Activated effector memory CD4-positive, alpha-beta T cell treated with Interleukin-2 at 50 U/mL for 16 hours (primary cell): Measurements from ENCODE around the gene PSG6.
"Not testable (repeated sequence)": the region's sequence is repeated elsewhere in the genome, so short reads cannot be mapped to it uniquely, and the experiment has no call there.

Source experiments
- DNase-seq: peaks from one replicate; pipeline ENCODE4 v3.0.0-alpha.2; 2020

Gene PSG6

GRCh38 chr19:42917634-42918033, at the start of gene PSG6:
TSS of gene PSG6 (minus strand) at chr19:42917894. CDS start at chr19:42917792, 102 bp downstream.
- DNase-seq, result not testable (repeated sequence)

DNA sequence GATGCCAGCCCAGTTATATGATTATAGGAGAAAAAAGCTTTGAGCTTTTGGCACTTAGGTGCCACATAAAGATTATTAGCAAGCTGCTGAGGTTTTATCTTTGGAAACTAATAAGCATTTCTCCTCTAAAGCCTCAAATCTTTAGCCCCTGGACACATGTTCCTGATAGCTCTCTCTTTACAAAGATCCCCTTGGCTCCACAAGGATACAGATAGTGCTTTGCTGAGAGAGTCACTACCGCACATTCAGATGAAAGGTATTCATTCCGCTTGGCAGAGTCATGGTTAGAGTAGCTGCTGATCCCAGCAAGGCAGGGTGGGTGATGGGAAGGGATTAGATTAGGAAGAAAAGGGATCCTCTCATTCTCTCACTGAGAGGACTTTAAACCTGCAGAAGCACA, 47.5 kb upstream of the PSG6 start:
- no peak for DNase-seq

DNA sequence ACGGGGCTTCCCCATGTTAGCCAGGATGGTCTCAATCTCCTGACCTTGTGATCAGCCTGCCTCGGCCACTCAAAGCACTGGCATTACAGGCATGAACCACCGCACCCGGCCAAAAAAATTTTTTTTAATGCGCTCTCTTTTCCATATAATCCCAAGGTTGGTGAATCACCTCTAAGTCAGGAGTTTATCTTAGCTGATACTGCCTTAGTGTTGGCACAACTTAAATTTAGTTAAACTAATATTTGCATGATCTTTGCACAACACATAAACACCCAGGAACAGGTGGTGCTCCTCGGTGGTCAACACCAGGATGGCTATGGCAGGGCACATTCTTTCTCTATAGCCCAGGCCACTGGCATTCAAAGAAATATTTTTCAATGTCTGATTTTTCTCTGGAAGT, 43.4 kb upstream of the PSG6 start:
- DNase-seq, result no peak

DNA sequence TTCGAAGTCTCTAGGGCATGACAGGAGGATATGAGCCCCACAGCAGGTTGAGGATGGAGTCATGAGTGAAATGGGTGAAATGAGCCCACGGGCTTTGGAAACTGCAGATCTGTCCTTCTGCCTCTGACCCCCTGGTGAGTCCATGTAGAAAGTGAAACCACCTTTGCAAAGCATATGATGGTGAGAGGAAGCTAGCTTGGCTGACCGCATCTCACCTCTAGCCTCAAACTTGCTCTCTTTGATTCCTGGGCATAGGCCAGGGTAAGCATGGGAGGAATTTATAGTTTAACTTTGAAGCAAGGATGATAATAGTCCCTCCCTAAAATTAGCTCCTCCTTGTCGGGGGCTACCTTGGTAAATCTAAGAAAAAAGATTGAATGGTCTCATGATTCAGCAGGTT, 34.4 kb upstream of the PSG6 start:
- not testable (repeated sequence) for DNase-seq

GRCh38 chr19:42951476-42951875, 33.8 kb upstream of the PSG6 start:
- DNase-seq, result not testable (repeated sequence)

DNA sequence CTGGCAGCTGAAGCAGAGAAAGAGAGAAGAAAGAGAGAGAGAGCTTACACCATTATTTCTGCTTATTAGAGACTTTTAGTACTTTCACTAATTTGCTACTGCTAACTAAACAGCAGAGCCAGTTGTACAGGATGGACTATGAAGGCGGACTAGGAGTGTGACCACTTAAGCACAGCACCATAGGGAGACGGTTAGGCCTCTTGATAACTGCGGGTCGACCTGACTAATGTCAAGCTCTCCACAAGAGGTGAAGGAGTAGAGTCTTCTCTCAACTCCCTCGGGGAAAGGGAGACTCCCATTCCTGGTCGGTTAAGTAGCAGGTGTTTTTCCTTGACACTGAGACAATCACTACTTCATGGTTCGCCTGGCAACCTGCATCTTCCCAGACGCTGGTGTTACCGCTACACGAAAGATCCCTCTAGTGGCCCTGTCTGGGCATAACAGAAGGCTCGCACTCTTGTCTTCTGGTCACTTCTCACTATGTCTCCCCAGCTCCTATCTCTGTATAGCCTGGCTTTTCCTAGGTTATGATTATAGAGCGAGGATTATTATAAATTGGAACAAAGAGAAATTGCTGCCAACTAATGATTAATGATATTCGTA, 24.6 kb upstream of the PSG6 start:
- no peak for DNase-seq

- not testable (repeated sequence) for DNase-seq
Measured at GRCh38 chr19:42937107-42937506, 19.4 kb upstream of the PSG6 start, which contains the start of gene PSG7. TSS of gene PSG7 (minus strand) at chr19:42937207. CDS start at chr19:42937076, 131 bp downstream.

GRCh38 chr19:42934726-42935125, 17.0 kb upstream of the PSG6 start:
- DNase-seq, result not testable (repeated sequence)

GRCh38 chr19:42934183-42934582, 16.5 kb upstream of the PSG6 start:
- not testable (repeated sequence) for DNase-seq

DNA sequence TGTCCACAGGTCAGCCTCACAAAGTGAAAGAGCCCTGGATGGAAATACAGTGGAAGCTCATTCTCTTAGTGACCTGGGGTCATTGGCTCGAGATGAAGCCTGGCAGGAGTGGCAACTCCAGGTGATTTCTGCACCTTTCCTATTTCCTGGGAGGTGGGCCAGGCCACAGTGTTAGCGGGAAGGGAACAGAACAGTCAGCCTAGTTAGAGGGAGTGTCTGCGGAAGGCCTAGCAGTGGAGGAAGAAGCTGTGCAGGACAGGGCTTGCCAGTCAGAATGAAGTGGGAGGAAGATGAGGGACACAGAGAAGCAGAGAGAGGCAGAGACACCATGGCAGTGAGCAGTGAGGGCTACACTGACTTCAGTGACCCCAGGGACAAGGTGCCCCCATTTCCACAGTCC, 15.7 kb upstream of the PSG6 start:
- not testable (repeated sequence) for DNase-seq

- DNase-seq, result not testable (repeated sequence)
Measured at GRCh38 chr19:42932485-42933101, 14.9 kb upstream of the PSG6 start.

GRCh38 chr19:42930214-42930613, 12.5 kb upstream of the PSG6 start:
- DNase-seq, result not testable (repeated sequence)

GRCh38 chr19:42928896-42929295, 11.2 kb upstream of the PSG6 start:
- no peak for DNase-seq

GRCh38 chr19:42926781-42927180, 9.1 kb upstream of the PSG6 start:
- no peak for DNase-seq

- DNase-seq, result not testable (repeated sequence)
Measured at GRCh38 chr19:42923106-42923505, 5.4 kb upstream of the PSG6 start.

DNA sequence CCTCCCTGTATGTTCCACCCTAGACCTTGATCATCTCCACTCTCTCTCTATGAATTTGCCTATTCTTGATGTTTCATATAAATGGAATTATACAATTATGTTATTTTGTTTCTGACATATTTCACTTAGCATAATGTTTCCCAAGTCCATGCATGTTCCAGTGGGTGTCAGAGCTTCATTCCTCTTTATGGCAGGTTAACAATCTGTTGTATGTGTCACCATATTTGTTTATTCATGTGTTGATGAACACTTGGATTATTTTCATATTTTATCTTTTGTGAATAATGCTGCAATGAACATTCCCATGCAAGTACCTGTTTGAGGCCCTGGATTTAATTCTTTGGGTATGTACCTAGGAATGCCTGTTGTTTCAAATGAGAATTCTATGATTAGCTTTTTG, 3.3 kb upstream of the PSG6 start:
- DNase-seq, result not testable (repeated sequence)

- DNase-seq, result no peak
Measured at GRCh38 chr19:42919757-42920079, 2.0 kb upstream of the PSG6 start.

DNA sequence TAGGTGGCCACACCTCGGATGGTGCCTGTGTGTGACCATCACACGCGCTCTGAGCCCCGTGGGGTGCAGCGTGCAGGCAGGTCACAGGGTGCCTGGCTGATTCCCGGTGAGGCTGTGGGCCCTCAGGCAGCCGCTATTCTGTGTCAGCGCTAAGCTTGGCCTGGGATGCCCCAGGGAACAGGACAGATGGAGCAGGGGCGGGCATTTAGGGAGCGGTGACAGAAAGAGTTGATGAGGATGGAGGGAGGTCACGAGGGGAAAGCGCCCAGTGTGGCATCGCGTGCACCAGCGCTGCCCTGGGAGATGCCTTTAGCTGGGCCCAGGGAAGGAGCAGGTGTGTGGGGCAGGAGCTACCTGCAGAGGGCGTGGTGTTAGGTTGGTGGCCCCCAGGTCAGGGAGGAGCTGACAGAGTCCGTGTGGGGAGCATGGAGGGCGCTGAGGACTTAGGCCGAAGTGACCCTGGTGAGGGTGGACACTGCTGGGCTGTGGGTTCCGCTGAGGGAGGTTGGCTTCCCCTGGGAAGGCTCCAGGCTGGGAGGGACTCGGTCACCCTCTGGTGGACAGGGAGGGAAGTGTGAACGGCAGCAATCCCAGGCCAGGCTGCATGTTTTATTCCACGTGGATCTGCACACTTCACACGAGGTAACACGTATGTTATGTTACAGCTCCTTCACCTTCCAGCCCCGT, 1.5 kb upstream of the PSG6 start:
- DNase-seq, result not testable (repeated sequence)

DNA sequence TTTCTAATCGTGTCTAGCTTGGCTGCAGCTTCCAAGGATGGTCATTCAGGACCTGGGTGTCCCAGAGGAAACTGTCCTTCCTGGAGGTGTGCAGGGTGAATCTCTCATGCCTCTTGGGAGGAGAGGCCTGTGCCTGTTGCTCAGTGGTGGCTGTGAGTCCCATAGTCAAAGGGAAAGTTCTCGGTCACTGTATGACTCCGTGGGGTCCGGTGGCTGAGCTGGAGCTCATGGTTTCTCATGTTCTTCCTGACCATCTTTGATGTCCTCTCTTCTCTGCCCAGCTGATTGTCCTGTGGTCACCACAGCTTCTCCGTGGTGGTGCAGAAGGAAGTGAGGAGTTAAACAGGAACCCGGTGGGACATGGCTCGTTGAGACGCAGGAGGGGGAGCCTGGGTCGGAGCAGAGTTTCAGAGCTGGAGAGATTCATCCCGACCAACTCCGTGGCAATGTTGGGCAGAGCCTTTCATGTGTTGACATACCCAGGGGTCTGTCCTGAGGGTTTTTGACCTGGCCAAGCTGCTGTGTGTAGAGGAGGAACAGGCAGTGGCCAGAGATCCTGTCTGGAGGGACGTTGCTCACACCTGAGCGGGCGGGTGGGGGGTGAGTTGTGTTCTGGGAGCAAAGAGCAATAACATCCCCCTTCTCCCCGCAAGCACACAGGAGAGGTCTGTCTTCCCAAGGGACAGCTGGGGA, 829 bp upstream of the PSG6 start:
- not testable (repeated sequence) for DNase-seq

- not testable (repeated sequence) for DNase-seq
Measured at GRCh38 chr19:42916931-42917330, 763 bp downstream of the PSG6 start.

- not testable (repeated sequence) for DNase-seq
Measured at GRCh38 chr19:42913516-42913915, 4.2 kb downstream of the PSG6 start.

- not testable (repeated sequence) for DNase-seq
Measured at GRCh38 chr19:42912941-42913340, 4.8 kb downstream of the PSG6 start.

- DNase-seq, result not testable (repeated sequence)
Measured at GRCh38 chr19:42911731-42912130, 6.0 kb downstream of the PSG6 start.

GRCh38 chr19:42906162-42906561, 11.5 kb downstream of the PSG6 start:
- not testable (repeated sequence) for DNase-seq
